Measurements from ENCODE around the gene COQ8B.

The COQ8B gene

GRCh38 chr19:40717325-40717879 lies 716 bp upstream of the COQ8B start:
- no peak for DNase-seq

GRCh38 chr19:40716031-40716481 lies 630 bp downstream of the COQ8B start:
- DNase-seq, result peak; percentile 87

GRCh38 chr19:40714441-40715299 lies 2.0 kb downstream of the COQ8B start:
- DNase-seq, result peak; percentile 97

- no peak for DNase-seq
These were observed 2.7 kb downstream of the COQ8B start for GRCh38 chr19:40713939-40714338.

GRCh38 chr19:40709817-40710216 lies 6.9 kb downstream of the COQ8B start:
- DNase-seq, result no peak

GRCh38 chr19:40707615-40708014 lies 9.1 kb downstream of the COQ8B start:
- no peak for DNase-seq

- no peak for DNase-seq
These were observed 10.6 kb downstream of the COQ8B start for GRCh38 chr19:40705950-40706619.

- DNase-seq, result no peak
These were observed 11.4 kb downstream of the COQ8B start for GRCh38 chr19:40705362-40705651.

- DNase-seq, result peak; percentile 8
These were observed 12.0 kb downstream of the COQ8B start for GRCh38 chr19:40704491-40705361.

- no peak for DNase-seq
These were observed 13.5 kb downstream of the COQ8B start for GRCh38 chr19:40703029-40703755.

- DNase-seq, result no peak
These were observed 14.2 kb downstream of the COQ8B start for GRCh38 chr19:40702337-40703012.

- DNase-seq, result no peak
These were observed 14.9 kb downstream of the COQ8B start for GRCh38 chr19:40701758-40702157.

- peak; percentile 48 for DNase-seq
These were observed 16.6 kb downstream of the COQ8B start for GRCh38 chr19:40700083-40700482.

GRCh38 chr19:40697007-40697406 lies 19.7 kb downstream of the COQ8B start:
- no peak for DNase-seq

- no peak for DNase-seq
These were observed 20.8 kb downstream of the COQ8B start for GRCh38 chr19:40695881-40696280.

- DNase-seq, result no peak
These were observed 22.8 kb downstream of the COQ8B start for GRCh38 chr19:40693896-40694295.

GRCh38 chr19:40693150-40693788 lies 23.4 kb downstream of the COQ8B start:
- DNase-seq, result no peak

GRCh38 chr19:40692212-40692551 lies 24.5 kb downstream of the COQ8B start:
- DNase-seq, result no peak

- no peak for DNase-seq
These were observed 25.1 kb downstream of the COQ8B start for GRCh38 chr19:40691421-40692211.

- peak; percentile 97 for DNase-seq
These were observed 25.8 kb downstream of the COQ8B start for GRCh38 chr19:40690693-40691420.
